GM08714 (cell line): ENCODE data around the gene AMOTL1.
"Not testable (repeated sequence)": the region's sequence is repeated elsewhere in the genome, so short reads cannot be mapped to it uniquely, and the experiment has no call there.

Experiments
- H3K4me3 ChIP-seq: fragments of 200-500 bp; sonication (Bioruptor generic); 2 replicates; pipeline ENCODE4 v1.5.1; 2014; ENCODE audit warnings: mild to moderate bottlenecking, low read length, inconsistent platforms
- ZNF274 ChIP-seq: IDR thresholded peaks from 2 replicates; pipeline ENCODE4 v1.6.1; 2012; ENCODE audit warnings: mild to moderate bottlenecking, low read depth, low read length

Gene AMOTL1

GRCh38 chr11:94884376-94884775 lies 116.2 kb downstream of the AMOTL1 start:
- no peak for TF ChIP-seq ZNF274

GRCh38 chr11:94885133-94885532 lies 117.0 kb downstream of the AMOTL1 start:
- TF ChIP-seq ZNF274 = no peak
- H3K4me3 ChIP-seq = no peak overlapping the region

More at GRCh38 chr11:94884376-94884775, 116.2 kb downstream of the AMOTL1 start:
- H3K4me3 ChIP-seq = no peak overlapping the region

- no peak overlapping the region for H3K4me3 ChIP-seq
- no peak for TF ChIP-seq ZNF274
Measured at GRCh38 chr11:94885581-94885980, 117.4 kb downstream of the AMOTL1 start.

GRCh38 chr11:94888204-94888603 lies 120.0 kb downstream of the AMOTL1 start:
- TF ChIP-seq ZNF274 = no peak
- no peak overlapping the region for H3K4me3 ChIP-seq

GRCh38 chr11:94895451-94895850 lies 127.3 kb downstream of the AMOTL1 start:
- no peak for TF ChIP-seq ZNF274
- H3K4me3 ChIP-seq = no peak overlapping the region

GRCh38 chr11:94895971-94896370 lies 127.8 kb downstream of the AMOTL1 start:
- no peak overlapping the region for H3K4me3 ChIP-seq
- no peak for TF ChIP-seq ZNF274

GRCh38 chr11:94897330-94897768 lies 129.2 kb downstream of the AMOTL1 start:
- H3K4me3 ChIP-seq = no peak overlapping the region
- TF ChIP-seq ZNF274 = no peak

- no peak for TF ChIP-seq ZNF274
Measured at GRCh38 chr11:94907226-94907625, 139.1 kb downstream of the AMOTL1 start.

GRCh38 chr11:94909371-94909820 lies 141.2 kb downstream of the AMOTL1 start:
- no peak overlapping the region for H3K4me3 ChIP-seq
- no peak for TF ChIP-seq ZNF274

More at GRCh38 chr11:94907226-94907625, 139.1 kb downstream of the AMOTL1 start:
- H3K4me3 ChIP-seq = no peak overlapping the region

GRCh38 chr11:94910270-94910669 lies 142.1 kb downstream of the AMOTL1 start:
- H3K4me3 ChIP-seq = no peak overlapping the region
- TF ChIP-seq ZNF274 = no peak

- TF ChIP-seq ZNF274 = no peak
- no peak overlapping the region for H3K4me3 ChIP-seq
Measured at GRCh38 chr11:94910779-94911178, 142.6 kb downstream of the AMOTL1 start.

GRCh38 chr11:94912806-94913205 lies 144.7 kb downstream of the AMOTL1 start:
- H3K4me3 ChIP-seq = no peak overlapping the region
- TF ChIP-seq ZNF274 = no peak

- not testable (repeated sequence) for H3K4me3 ChIP-seq
Measured at GRCh38 chr11:94913718-94914394, 145.7 kb downstream of the AMOTL1 start.

GRCh38 chr11:94920311-94920710 lies 152.2 kb downstream of the AMOTL1 start:
- H3K4me3 ChIP-seq = no peak overlapping the region
- no peak for TF ChIP-seq ZNF274

GRCh38 chr11:94922321-94923003 lies 154.3 kb downstream of the AMOTL1 start:
- H3K4me3 ChIP-seq = no peak overlapping the region

GRCh38 chr11:94923004-94923334 lies 154.8 kb downstream of the AMOTL1 start:
- no peak for TF ChIP-seq ZNF274

More at GRCh38 chr11:94922321-94923003, 154.3 kb downstream of the AMOTL1 start:
- no peak for TF ChIP-seq ZNF274

More at GRCh38 chr11:94923004-94923334, 154.8 kb downstream of the AMOTL1 start:
- H3K4me3 ChIP-seq = no peak overlapping the region
